ENCODE measurements around the gene CEP104.

Gene CEP104

GRCh38 chr1:3884966-3885365, 28.0 kb upstream of the CEP104 start:
- Histone ChIP-seq H3K4me1 (ENCODE audit: control insufficient read depth, insufficient read depth, low read length, poor library complexity, severe bottlenecking) (no peaks in the 10 kb centered on the region), H3K36me3 (ENCODE audit: control insufficient read depth, insufficient read depth, low read length) (peaks cover 47% of the 10 kb centered on the region), H3K9me3 (ENCODE audit: control insufficient read depth, low read length) (no peaks in the 10 kb centered on the region), H3K4me3 (ENCODE audit: insufficient read depth, low read depth, low read length, poor library complexity, severe bottlenecking) (no peak overlapping the region), H3K27ac (ENCODE audit: insufficient read depth, low read length, poor library complexity, severe bottlenecking) (no peak overlapping the region), H3K27me3 (replicated peaks; ENCODE audit: control insufficient read depth, insufficient read depth, low read length, poor library complexity, severe bottlenecking) (no peaks in the 10 kb centered on the region)
- DNase-seq = no peak

GRCh38 chr1:3883194-3883925, 26.3 kb upstream of the CEP104 start:
- Histone ChIP-seq H3K27me3 (replicated peaks; ENCODE audit: control insufficient read depth, insufficient read depth, low read length, poor library complexity, severe bottlenecking) (no peaks in the 10 kb centered on the region), H3K36me3 (ENCODE audit: control insufficient read depth, insufficient read depth, low read length) (peaks cover 57% of the 10 kb centered on the region), H3K4me1 (ENCODE audit: control insufficient read depth, insufficient read depth, low read length, poor library complexity, severe bottlenecking) (no peaks in the 10 kb centered on the region), H3K27ac (ENCODE audit: insufficient read depth, low read length, poor library complexity, severe bottlenecking) (no peak overlapping the region), H3K9me3 (ENCODE audit: control insufficient read depth, low read length) (no peaks in the 10 kb centered on the region), H3K4me3 (ENCODE audit: insufficient read depth, low read depth, low read length, poor library complexity, severe bottlenecking) (no peak overlapping the region)
- DNase-seq = peak in 1 of 3 donors; percentile 21

- Histone ChIP-seq H3K27me3 (replicated peaks; ENCODE audit: control insufficient read depth, insufficient read depth, low read length, poor library complexity, severe bottlenecking) (no peaks in the 10 kb centered on the region), H3K9me3 (ENCODE audit: control insufficient read depth, low read length) (no peaks in the 10 kb centered on the region), H3K36me3 (ENCODE audit: control insufficient read depth, insufficient read depth, low read length) (peaks cover 42% of the 10 kb centered on the region), H3K4me1 (ENCODE audit: control insufficient read depth, insufficient read depth, low read length, poor library complexity, severe bottlenecking) (no peaks in the 10 kb centered on the region), H3K27ac (ENCODE audit: insufficient read depth, low read length, poor library complexity, severe bottlenecking) (no peak overlapping the region), H3K4me3 (ENCODE audit: insufficient read depth, low read depth, low read length, poor library complexity, severe bottlenecking) (no peak overlapping the region)
- DNase-seq = no peak
These were observed 24.1 kb upstream of the CEP104 start for GRCh38 chr1:3881193-3881480.

GRCh38 chr1:3880429-3881192, 23.6 kb upstream of the CEP104 start:
- no peak for DNase-seq
- Histone ChIP-seq H3K4me1 (ENCODE audit: control insufficient read depth, insufficient read depth, low read length, poor library complexity, severe bottlenecking) (no peaks in the 10 kb centered on the region), H3K36me3 (ENCODE audit: control insufficient read depth, insufficient read depth, low read length) (peaks cover 44% of the 10 kb centered on the region), H3K27me3 (replicated peaks; ENCODE audit: control insufficient read depth, insufficient read depth, low read length, poor library complexity, severe bottlenecking) (no peaks in the 10 kb centered on the region), H3K4me3 (ENCODE audit: insufficient read depth, low read depth, low read length, poor library complexity, severe bottlenecking) (no peak overlapping the region), H3K27ac (ENCODE audit: insufficient read depth, low read length, poor library complexity, severe bottlenecking) (no peak overlapping the region), H3K9me3 (ENCODE audit: control insufficient read depth, low read length) (no peaks in the 10 kb centered on the region)

- Histone ChIP-seq H3K9me3 (ENCODE audit: control insufficient read depth, low read length) (no peaks in the 10 kb centered on the region), H3K36me3 (ENCODE audit: control insufficient read depth, insufficient read depth, low read length) (peaks cover 44% of the 10 kb centered on the region), H3K4me3 (ENCODE audit: insufficient read depth, low read depth, low read length, poor library complexity, severe bottlenecking) (no peak overlapping the region), H3K27me3 (replicated peaks; ENCODE audit: control insufficient read depth, insufficient read depth, low read length, poor library complexity, severe bottlenecking) (no peaks in the 10 kb centered on the region), H3K4me1 (ENCODE audit: control insufficient read depth, insufficient read depth, low read length, poor library complexity, severe bottlenecking) (no peaks in the 10 kb centered on the region), H3K27ac (ENCODE audit: insufficient read depth, low read length, poor library complexity, severe bottlenecking) (no peak overlapping the region)
- no peak for DNase-seq
These were observed 22.9 kb upstream of the CEP104 start for GRCh38 chr1:3879787-3880428.

GRCh38 chr1:3879099-3879498, 22.1 kb upstream of the CEP104 start:
- no peak for DNase-seq
- no peaks in the 10 kb centered on the region for H3K9me3 ChIP-seq (ENCODE audit: control insufficient read depth, low read length)
- no peak overlapping the region for H3K27ac ChIP-seq (ENCODE audit: insufficient read depth, low read length, poor library complexity, severe bottlenecking)
- H3K27me3 ChIP-seq (replicated peaks; ENCODE audit: control insufficient read depth, insufficient read depth, low read length, poor library complexity, severe bottlenecking) = no peaks in the 10 kb centered on the region
- H3K4me3 ChIP-seq (ENCODE audit: insufficient read depth, low read depth, low read length, poor library complexity, severe bottlenecking) = no peak overlapping the region
- no peaks in the 10 kb centered on the region for H3K4me1 ChIP-seq (ENCODE audit: control insufficient read depth, insufficient read depth, low read length, poor library complexity, severe bottlenecking)
- H3K36me3 ChIP-seq (ENCODE audit: control insufficient read depth, insufficient read depth, low read length) = peaks cover 38% of the 10 kb centered on the region

- Histone ChIP-seq H3K4me3 (ENCODE audit: insufficient read depth, low read depth, low read length, poor library complexity, severe bottlenecking) (no peak overlapping the region), H3K27me3 (replicated peaks; ENCODE audit: control insufficient read depth, insufficient read depth, low read length, poor library complexity, severe bottlenecking) (no peaks in the 10 kb centered on the region), H3K4me1 (ENCODE audit: control insufficient read depth, insufficient read depth, low read length, poor library complexity, severe bottlenecking) (no peaks in the 10 kb centered on the region), H3K27ac (ENCODE audit: insufficient read depth, low read length, poor library complexity, severe bottlenecking) (no peak overlapping the region), H3K36me3 (ENCODE audit: control insufficient read depth, insufficient read depth, low read length) (peaks cover 42% of the 10 kb centered on the region), H3K9me3 (ENCODE audit: control insufficient read depth, low read length) (no peaks in the 10 kb centered on the region)
- no peak for DNase-seq
These were observed 19.7 kb upstream of the CEP104 start for GRCh38 chr1:3876716-3877115.

- H3K9me3 ChIP-seq (ENCODE audit: control insufficient read depth, low read length) = no peaks in the 10 kb centered on the region
- no peak for DNase-seq
- no peak overlapping the region for H3K27ac ChIP-seq (ENCODE audit: insufficient read depth, low read length, poor library complexity, severe bottlenecking)
- no peaks in the 10 kb centered on the region for H3K4me1 ChIP-seq (ENCODE audit: control insufficient read depth, insufficient read depth, low read length, poor library complexity, severe bottlenecking)
- peaks cover 49% of the 10 kb centered on the region for H3K36me3 ChIP-seq (ENCODE audit: control insufficient read depth, insufficient read depth, low read length)
- H3K4me3 ChIP-seq (ENCODE audit: insufficient read depth, low read depth, low read length, poor library complexity, severe bottlenecking) = no peak overlapping the region
- no peaks in the 10 kb centered on the region for H3K27me3 ChIP-seq (replicated peaks; ENCODE audit: control insufficient read depth, insufficient read depth, low read length, poor library complexity, severe bottlenecking)
These were observed 17.7 kb upstream of the CEP104 start for GRCh38 chr1:3874736-3875135.

- Histone ChIP-seq H3K4me3 (ENCODE audit: insufficient read depth, low read depth, low read length, poor library complexity, severe bottlenecking) (no peak overlapping the region), H3K27me3 (replicated peaks; ENCODE audit: control insufficient read depth, insufficient read depth, low read length, poor library complexity, severe bottlenecking) (no peaks in the 10 kb centered on the region), H3K9me3 (ENCODE audit: control insufficient read depth, low read length) (no peaks in the 10 kb centered on the region), H3K27ac (ENCODE audit: insufficient read depth, low read length, poor library complexity, severe bottlenecking) (no peak overlapping the region), H3K36me3 (ENCODE audit: control insufficient read depth, insufficient read depth, low read length) (peaks cover 54% of the 10 kb centered on the region), H3K4me1 (ENCODE audit: control insufficient read depth, insufficient read depth, low read length, poor library complexity, severe bottlenecking) (no peaks in the 10 kb centered on the region)
- DNase-seq = no peak
These were observed 15.5 kb upstream of the CEP104 start for GRCh38 chr1:3872546-3872945.

GRCh38 chr1:3871451-3871805, 14.4 kb upstream of the CEP104 start:
- H3K4me3 ChIP-seq (ENCODE audit: insufficient read depth, low read depth, low read length, poor library complexity, severe bottlenecking) = no peak overlapping the region
- H3K36me3 ChIP-seq (ENCODE audit: control insufficient read depth, insufficient read depth, low read length) = peaks cover 60% of the 10 kb centered on the region
- H3K27ac ChIP-seq (ENCODE audit: insufficient read depth, low read length, poor library complexity, severe bottlenecking) = no peak overlapping the region
- DNase-seq = no peak
- no peaks in the 10 kb centered on the region for H3K9me3 ChIP-seq (ENCODE audit: control insufficient read depth, low read length)
- no peaks in the 10 kb centered on the region for H3K27me3 ChIP-seq (replicated peaks; ENCODE audit: control insufficient read depth, insufficient read depth, low read length, poor library complexity, severe bottlenecking)
- H3K4me1 ChIP-seq (ENCODE audit: control insufficient read depth, insufficient read depth, low read length, poor library complexity, severe bottlenecking) = no peaks in the 10 kb centered on the region
